NB4 (cell line): ENCODE data around the gene DNAJC15.

Experiments
- DNase-seq: peaks from one replicate; pipeline ENCODE4 v3.0.0; 2010; ENCODE audit warnings: low read depth
- H3K4me3 ChIP-seq: one replicate; pipeline ENCODE4 v1.5.1; 2011; ENCODE audit warnings: mild to moderate bottlenecking, low read depth, low read length, moderate library complexity
- CTCF ChIP-seq: IDR thresholded peaks from one replicate; pipeline ENCODE4 v1.5.1; 2012; ENCODE audit warnings: low read depth, low read length
- MYC ChIP-seq: IDR thresholded peaks from 2 replicates; pipeline ENCODE4 v1.6.1; 2011; ENCODE audit warnings: low read depth, low read length
- POLR2A ChIP-seq: IDR thresholded peaks from 2 replicates; pipeline ENCODE4 v1.6.1; 2011; ENCODE audit warnings: mild to moderate bottlenecking; ENCODE audit not compliant: insufficient read length; ENCODE audit errors: extremely low read depth
- TF ChIP-seq, protein P1 (sequence below): IDR thresholded peaks from 2 replicates; pipeline ENCODE4 v1.6.1; 2011; ENCODE audit warnings: low read depth, low read length

DNAJC15 gene

DNA sequence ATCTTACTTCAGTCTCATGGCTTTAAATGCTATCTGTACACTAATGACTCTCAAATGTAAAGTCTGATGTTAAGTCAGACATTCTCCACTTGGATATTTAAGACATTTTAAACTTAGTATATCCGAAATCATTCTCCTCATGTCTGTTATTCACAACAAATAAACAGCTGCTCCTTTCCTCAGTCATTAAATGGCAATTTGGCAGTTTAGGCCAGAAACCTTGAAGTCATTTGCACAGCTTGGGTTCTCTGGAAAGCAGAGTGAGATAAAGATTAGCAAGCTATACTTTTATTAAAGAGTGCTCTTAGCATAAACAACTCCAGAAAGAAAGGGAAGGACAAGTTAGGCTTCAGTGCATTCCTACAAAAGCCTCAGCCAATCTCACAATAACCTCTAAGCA lies 53.7 kb downstream of the DNAJC15 start:
- TF ChIP-seq, protein P1, sequence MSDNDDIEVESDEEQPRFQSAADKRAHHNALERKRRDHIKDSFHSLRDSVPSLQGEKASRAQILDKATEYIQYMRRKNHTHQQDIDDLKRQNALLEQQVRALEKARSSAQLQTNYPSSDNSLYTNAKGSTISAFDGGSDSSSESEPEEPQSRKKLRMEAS = no peak
- no peak for TF ChIP-seq MYC
- no peak for TF ChIP-seq CTCF
- no peak for TF ChIP-seq POLR2A
- DNase-seq = no peak
- H3K4me3 ChIP-seq = no peak overlapping the region

GRCh38 chr13:43077461-43077860 lies 54.1 kb downstream of the DNAJC15 start:
- TF ChIP-seq POLR2A (no peak), CTCF (no peak), MYC (no peak)
- TF ChIP-seq, protein P1 = no peak
- no peak for DNase-seq
- no peak overlapping the region for H3K4me3 ChIP-seq

GRCh38 chr13:43077906-43078305 lies 54.5 kb downstream of the DNAJC15 start:
- no peak for TF ChIP-seq MYC
- TF ChIP-seq CTCF = no peak
- no peak for TF ChIP-seq POLR2A
- TF ChIP-seq, protein P1 = no peak
- no peak for DNase-seq
- no peak overlapping the region for H3K4me3 ChIP-seq

DNA sequence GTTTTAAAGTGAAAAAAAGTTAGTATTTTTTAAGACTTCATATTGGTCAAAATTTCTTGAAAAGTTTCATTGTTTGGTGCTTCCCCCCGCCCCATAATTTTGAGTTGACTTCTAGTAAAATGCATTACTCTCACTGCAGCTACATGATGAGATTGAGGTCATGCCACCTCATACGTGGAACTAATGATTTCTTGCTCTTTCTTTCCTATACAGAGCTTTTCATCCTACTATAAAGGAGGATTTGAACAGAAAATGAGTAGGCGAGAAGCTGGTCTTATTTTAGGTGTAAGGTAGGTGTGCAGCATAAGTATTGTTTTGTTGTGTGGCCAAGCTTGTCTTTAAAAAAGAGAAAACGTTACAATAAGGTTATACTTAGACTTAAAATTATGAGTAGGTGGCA lies 55.0 kb downstream of the DNAJC15 start:
- TF ChIP-seq, protein P1 = no peak
- TF ChIP-seq POLR2A = no peak
- no peak for TF ChIP-seq MYC
- TF ChIP-seq CTCF = no peak
- DNase-seq = no peak
- H3K4me3 ChIP-seq = no peak overlapping the region

DNA sequence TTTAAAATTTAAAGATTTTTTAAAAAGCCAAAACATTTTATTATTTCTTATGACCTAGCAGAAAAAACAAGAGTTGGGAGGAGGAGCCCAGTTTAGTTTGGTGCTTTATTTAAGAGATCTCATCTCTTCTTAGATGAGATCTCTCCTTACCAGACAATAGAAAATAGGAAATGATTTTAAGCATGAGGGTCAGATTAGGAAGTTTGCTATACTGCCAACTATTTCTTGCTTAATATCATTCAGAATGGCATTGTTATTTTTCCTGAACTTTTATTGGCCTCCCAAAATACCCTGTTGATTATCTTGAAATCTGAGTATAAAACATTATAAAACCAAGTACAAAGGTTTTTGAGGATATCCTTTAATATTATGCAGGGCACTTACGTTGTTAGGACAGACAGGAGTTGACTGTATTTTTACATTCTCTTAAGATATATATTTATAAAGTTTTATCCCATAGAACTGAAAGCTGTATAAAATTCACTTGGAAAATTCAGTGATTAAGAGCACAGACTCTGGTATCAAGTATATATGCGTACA lies 56.1 kb downstream of the DNAJC15 start:
- no peak for TF ChIP-seq POLR2A
- TF ChIP-seq CTCF = no peak
- no peak for TF ChIP-seq MYC
- TF ChIP-seq, protein P1 = no peak
- no peak for DNase-seq
- no peak overlapping the region for H3K4me3 ChIP-seq

DNA sequence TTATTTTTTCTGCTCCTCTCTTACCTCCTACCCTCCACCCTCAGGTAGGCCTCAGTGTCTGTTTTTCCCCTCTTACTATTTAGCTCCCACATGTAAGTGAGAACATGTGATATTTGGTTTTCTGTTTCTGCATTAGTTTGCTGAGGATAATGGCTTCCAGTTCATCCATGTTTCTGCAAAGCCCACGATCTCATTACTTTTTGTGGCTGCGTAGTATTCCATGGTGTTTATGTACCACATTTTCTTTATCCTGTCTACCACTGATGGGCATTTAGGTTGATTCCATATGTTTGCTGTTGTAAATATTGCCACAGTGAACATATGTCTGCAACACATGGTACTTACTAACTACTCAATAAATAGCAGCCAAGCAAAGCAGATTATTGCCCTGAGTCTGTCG lies 56.8 kb downstream of the DNAJC15 start:
- H3K4me3 ChIP-seq = no peak overlapping the region
- no peak for DNase-seq
- TF ChIP-seq, protein P1 = no peak
- no peak for TF ChIP-seq POLR2A
